Activated T-helper 9 cell treated with anti-CD3 and anti-CD28 coated beads, Interleukin-2, amount 50 U/mL, for 16 hours (primary cell): Measurements from ENCODE around the gene CNKSR3.

Experiments
- DNase-seq: peaks from one replicate; pipeline ENCODE4 v3.0.0-alpha.2; 2020; ENCODE audit warnings: low read depth

The CNKSR3 gene

GRCh38 chr6:154345811-154346210, 164.7 kb downstream of the CNKSR3 start:
- DNase-seq, result no peak

DNA sequence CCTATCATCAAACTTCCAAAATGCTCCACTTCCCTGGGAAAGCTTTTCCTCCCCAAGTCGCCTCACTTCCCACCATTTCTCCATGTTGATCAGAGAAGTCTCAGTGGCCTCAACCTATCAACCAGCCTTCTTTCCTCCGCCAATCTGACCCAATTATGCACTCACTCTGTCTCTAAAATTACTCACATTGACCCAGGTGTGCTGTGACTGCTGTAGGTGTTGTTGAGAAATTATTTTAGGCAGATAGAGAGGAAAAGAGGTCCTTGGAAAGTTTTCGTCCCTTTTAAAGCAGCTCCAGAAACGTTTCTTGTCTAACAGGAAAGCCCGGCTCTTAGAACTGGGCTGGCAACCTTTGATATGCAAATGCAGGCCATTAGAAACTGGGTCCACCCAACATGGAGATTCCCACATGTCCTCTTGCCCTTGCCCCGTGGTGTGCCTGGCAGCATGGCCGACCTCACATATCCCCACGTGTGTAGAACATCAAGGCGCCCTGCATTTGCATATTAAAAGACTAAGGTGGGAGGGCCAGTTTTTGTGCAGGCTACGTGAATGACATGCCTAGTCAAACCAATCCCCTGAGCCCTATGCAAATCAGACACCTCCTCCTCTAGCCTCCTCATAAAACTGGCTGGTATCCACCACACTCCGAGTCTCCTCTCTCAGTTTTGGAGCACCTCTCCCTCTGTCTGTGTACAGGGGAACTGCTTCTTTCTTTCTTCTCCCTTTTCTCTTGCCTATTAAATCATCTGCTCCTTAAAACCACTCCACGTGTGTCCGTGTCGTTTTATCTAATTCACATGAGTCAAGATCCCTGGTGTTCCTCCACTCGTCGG, 166.8 kb downstream of the CNKSR3 start:
- no peak for DNase-seq

GRCh38 chr6:154341871-154342270, 168.6 kb downstream of the CNKSR3 start:
- DNase-seq, result no peak

DNA sequence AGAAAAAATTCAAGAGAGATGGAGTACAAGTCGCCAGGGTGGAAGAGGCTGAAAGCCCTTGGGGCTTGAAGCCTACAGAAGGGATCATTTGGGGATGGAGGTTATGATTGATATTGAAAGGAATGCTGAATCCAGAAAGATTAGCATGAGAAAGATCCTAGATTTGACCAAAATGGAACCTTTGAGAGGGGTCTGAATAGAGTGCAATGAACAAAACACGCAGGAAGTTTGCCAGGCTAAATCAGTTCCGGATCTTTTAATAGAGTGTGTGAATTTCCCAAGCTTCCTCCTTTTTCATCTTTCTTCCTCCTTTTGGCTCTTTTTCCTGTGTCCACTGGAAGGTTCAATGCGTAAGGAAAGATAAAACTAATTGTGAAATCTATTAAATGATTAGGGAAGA, 169.1 kb downstream of the CNKSR3 start:
- no peak for DNase-seq
